K562 (cell line): ENCODE measurements around the gene PPP3CB. TPM values are rescaled to one million over a fixed set of nuclear protein-coding genes. Genes with fewer than 3 reads are reported as not detected.

Source experiments
- ATAC-seq: fragments of 200-7000 bp; cut with Tn5 transposase; 3 replicates; pipeline ENCODE4 v1.9.1; 2020; ENCODE audit warnings: moderate library complexity
- BruUV-seq: library from RNA; stranded (reverse); fragments of 400-500 nt; replicated peaks from 2 replicates; lab custom pipeline; 2021; lab: Mats Ljungman, UMichigan
- CTCF ChIA-PET: fragments of 300-600 bp; formaldehyde crosslinking; extraction: SDS; loops from one replicate; lab custom pipeline; 2021; ENCODE audit warnings: low intra/inter-chr PET ratio; lab: Yijun Ruan, JAX
- POLR2A ChIA-PET: fragments of 300-600, 350-650 bp; sonication (Branson Sonifier 250); formaldehyde crosslinking; extraction: SDS; loops from one replicate; lab custom pipeline; 2021; ENCODE audit warnings: antibody characterized with exemption, inconsistent platforms; lab: Yijun Ruan, JAX
- DNase-seq, 4 experiments: peaks; one replicate each; pipeline versions ENCODE4 v3.0.0 to v3.0.0-alpha.2; 2011 to 2018; ENCODE audit warnings: low spot score in 3 of 4, mixed read lengths in 3 of 4; ENCODE audit errors: extremely low read depth in 1 of 4
- FAIRE-seq: peaks from 2 replicates; lab custom pipeline; 2011; peaks lifted over from hg19 to GRCh38; lab: Jason Lieb, UNC
- H2AFZ ChIP-seq: 2 replicates; pipeline ENCODE4 v1.6.0; 2011; ENCODE audit warnings: low read depth, low read length, control low read depth, inconsistent platforms
- H3K27ac ChIP-seq: fragments of 200-600 bp; 3 replicates; pipeline ENCODE4 v1.8.0; 2011; ENCODE audit warnings: low read depth, mild to moderate bottlenecking, control low read depth, inconsistent platforms, low read length, moderate library complexity, mixed read lengths; ENCODE audit errors: extremely low read depth
- H3K27me3 ChIP-seq, 2 experiments: fragments of 300-600 bp in 1 of 2; 2 replicates in 1 of 2; 3 replicates in 1 of 2; pipeline versions ENCODE4 v1.6.0 to v1.8.0; 2011; ENCODE audit warnings: inconsistent platforms in 2 of 2, low read length in 2 of 2, mild to moderate bottlenecking in 1 of 2, mixed read lengths in 1 of 2, moderate library complexity in 1 of 2; ENCODE audit not compliant: control insufficient read depth in 2 of 2, insufficient read depth in 2 of 2
- H3K36me3 ChIP-seq: fragments of 300-600 bp; 3 replicates; pipeline ENCODE4 v1.8.0; 2011; ENCODE audit warnings: mild to moderate bottlenecking, low read length, inconsistent platforms; ENCODE audit not compliant: control insufficient read depth, insufficient read depth
- H3K4me1 ChIP-seq, 2 experiments: fragments of 200-600 bp in 1 of 2; replicated peaks in 1 of 2; 2 replicates in 1 of 2; 3 replicates in 1 of 2; pipeline versions ENCODE4 v1.5.1 to v1.8.0; 2011; ENCODE audit warnings: inconsistent platforms in 2 of 2, low read length in 2 of 2, mild to moderate bottlenecking in 1 of 2, mixed read lengths in 1 of 2, moderate library complexity in 1 of 2; ENCODE audit not compliant: control insufficient read depth in 2 of 2, insufficient read depth in 2 of 2
- H3K4me2 ChIP-seq: 2 replicates; pipeline ENCODE4 v1.6.1; 2011; ENCODE audit warnings: low read length, control low read depth, inconsistent platforms, mixed read lengths; ENCODE audit not compliant: insufficient read depth
- H3K4me3 ChIP-seq: fragments of 200-600 bp; sonication (generic), shearing (Covaris generic); 2 replicates; pipeline ENCODE4 v1.5.1; 2016; ENCODE audit warnings: control low read depth, inconsistent platforms
- H3K79me2 ChIP-seq: fragments of 200-600 bp; 3 replicates; pipeline ENCODE4 v1.8.0; 2011; ENCODE audit warnings: low read length, inconsistent platforms; ENCODE audit not compliant: control insufficient read depth, insufficient read depth
- H3K9ac ChIP-seq, 2 experiments: 2 replicates each; pipeline versions ENCODE4 v1.6.0 to v1.6.1; 2011; ENCODE audit warnings: low read depth in 2 of 2, low read length in 2 of 2, control low read depth in 1 of 2, inconsistent platforms in 1 of 2, mild to moderate bottlenecking in 1 of 2, mixed read lengths in 1 of 2; ENCODE audit not compliant: insufficient read depth in 1 of 2
- H3K9me1 ChIP-seq: one replicate; pipeline ENCODE4 v1.6.0; 2011; ENCODE audit warnings: inconsistent platforms, mild to moderate bottlenecking, low read length, moderate library complexity; ENCODE audit not compliant: control insufficient read depth, insufficient read depth
- H3K9me3 ChIP-seq: replicated peaks from 2 replicates; pipeline ENCODE4 v1.5.1; 2011; ENCODE audit warnings: low read depth, low read length, inconsistent platforms; ENCODE audit not compliant: control insufficient read depth, insufficient read depth
- H4K20me1 ChIP-seq: replicated peaks from 2 replicates; pipeline ENCODE4 v1.6.1; 2011; ENCODE audit warnings: low read length, inconsistent platforms, mixed read lengths; ENCODE audit not compliant: control insufficient read depth, insufficient read depth
- CEBPG ChIP-seq, 3 experiments: fragments of 200-800 bp in 1 of 3; sonication (Bioruptor generic) in 1 of 3; sonication (generic) in 1 of 3; formaldehyde crosslinking in 1 of 3; IDR thresholded peaks in 2 of 3; conservative IDR thresholded peaks in 1 of 3; 2 replicates each; pipeline versions ENCODE4 v1.6.1 to v1.8.0; 2016 to 2022; ENCODE audit warnings: missing compliant biosample characterization in 2 of 3, missing genetic modification characterization in 2 of 3, mild to moderate bottlenecking in 1 of 3, missing genetic modification reagents in 1 of 3
- MAZ ChIP-seq, 2 experiments: fragments of 450-650 bp in 1 of 2; sonication (generic) in 1 of 2; formaldehyde crosslinking; IDR thresholded peaks in 1 of 2; conservative IDR thresholded peaks in 1 of 2; 2 replicates each; pipeline versions ENCODE4 v1.4.0 to v1.5.0; 2020; ENCODE audit warnings: mild to moderate bottlenecking in 1 of 2, missing genetic modification reagents in 1 of 2
- PTBP1 ChIP-seq: fragments of 200-400 bp; formaldehyde crosslinking; IDR thresholded peaks from 2 replicates; pipeline ENCODE4 v1.6.1; 2017; ENCODE audit warnings: low read depth, low read length
- SMARCA4 ChIP-seq: fragments of 450-650 bp; IDR thresholded peaks from 2 replicates; pipeline ENCODE4 v1.6.1; 2016
- SPI1 ChIP-seq: IDR thresholded peaks from 2 replicates; pipeline ENCODE4 v1.6.1; 2011; ENCODE audit warnings: low read depth, low read length, control low read depth, borderline replicate concordance
- SRF ChIP-seq, 2 experiments: fragments of 250-450, 450-650 bp in 1 of 2; sonication (Bioruptor Pico) in 1 of 2; sonication (generic) in 1 of 2; formaldehyde crosslinking; IDR thresholded peaks; 2 replicates each; pipeline versions ENCODE4 v1.5.0 to v1.5.1; 2020 to 2022; ENCODE audit warnings: mild to moderate bottlenecking in 1 of 2, missing genetic modification reagents in 1 of 2
- WGBS: fragments of 100-300 bp; shearing (Covaris generic); methylation state at CpG from one replicate; pipeline ENCODE4 v1.1.6; 2016; ENCODE audit warnings: low coverage, mixed read lengths; ENCODE audit not compliant: insufficient coverage; ENCODE audit errors: missing lambda C conversion rate; 5-methylcytosine and 5-hydroxymethylcytosine counted together
- in situ Hi-C: fragments of 300-500 bp; cut with MboI; formaldehyde crosslinking; loops from 4 replicates; pipeline ENCODE4 v1.15.0; 2018; ENCODE audit warnings: inconsistent platforms, mixed read lengths
- intact Hi-C: fragments of 100-400 bp; cut with micrococcal nuclease; formaldehyde crosslinking; loops from 2 replicates; pipeline ENCODE4 v1.14.2; 2022
- polyA plus RNA-seq, 8 experiments: library from polyadenylated mRNA; depleted of rRNA in 4 of 8; stranded (reverse) in 5 of 8; unstranded in 3 of 8; fragments of >200 nt; fragmentation: Nextera tagmentation in 2 of 8; fragmentation: Illumina TruSeq in 1 of 8; extraction: Ambion mirVana in 2 of 8; extraction: Trizol in 1 of 8; gene quantifications; 2 replicates each; pipeline versions ENCODE4 v1.2.1 to v1.2.3, GENCODE V29; 2011 to 2014; ENCODE audit warnings: inconsistent platforms in 1 of 8, missing spikeins in 1 of 8
- total RNA-seq, 7 experiments: library from RNA; depleted of rRNA in 6 of 7; stranded (reverse); fragments of >200 nt in 6 of 7; fragmentation: Illumina TruSeq in 2 of 7; extraction: Trizol in 2 of 7; gene quantifications; 2 replicates each; pipeline versions ENCODE4 v1.2.1 to v1.2.3, GENCODE V29; 2011 to 2021; ENCODE audit warnings: low replicate concordance in 1 of 7

Gene PPP3CB
- total and polyA plus RNA-seq, 9 of the 15 experiments (the other 6 are each of a cell fraction or from before 2014, with no cell fraction given): 9.6 to 27.6 (median 17.8) TPM

DNA sequence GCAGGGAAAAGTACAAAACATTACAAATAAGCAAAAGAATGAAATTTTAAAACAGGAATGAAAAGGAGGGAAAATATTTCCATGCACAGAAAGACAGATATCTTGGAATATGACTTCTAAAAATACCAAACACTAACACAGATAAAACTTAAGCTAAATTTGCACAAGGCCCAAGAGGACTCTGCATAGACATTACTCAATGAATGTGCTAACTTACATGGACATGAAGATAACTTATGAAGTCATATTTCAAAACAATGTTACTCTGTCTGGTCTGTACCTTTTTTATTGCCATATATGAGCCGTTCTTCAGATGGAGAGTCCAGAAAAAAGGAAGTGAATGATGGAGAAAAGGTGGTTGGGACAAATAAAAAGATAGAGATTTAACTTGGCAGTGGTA lies 47.4 kb downstream of the PPP3CB start:
- Histone ChIP-seq H3K9me1 (no peaks in the 10 kb centered on the region), H2AFZ (no peak overlapping the region), H3K27me3 (no peaks in the 10 kb centered on the region), H3K4me2 (no peak overlapping the region), H3K79me2 (no peaks in the 10 kb centered on the region), H3K9ac (no peak overlapping the region), H3K9me3 (no peaks in the 10 kb centered on the region), H4K20me1 (no peaks in the 10 kb centered on the region), H3K4me1 (no peaks in the 10 kb centered on the region; a peak in 1 of 5 replicates), H3K36me3 (peaks cover 11% of the 10 kb centered on the region; the same call in 1 of the 3 replicates), H3K27ac (no peak overlapping the region), H3K4me3 (no peak overlapping the region)
- BruUV-seq: no TSS peak
- intact Hi-C loops: no loop called here
- DNase-seq: no peak
- peak; percentile 40 for FAIRE-seq
- no peak for ATAC-seq
- POLR2A ChIA-PET: no interaction called here
- in situ Hi-C loops: no loop called here
- CTCF ChIA-PET: no interaction called here
- WGBS: 21% methylated on average over 1 of the region's 1 CpG
- TF ChIP-seq SPI1 (peak; percentile 49; the same call in 1 of the 2 replicates), CEBPG (CRISPR knock-in tag; IDR thresholded peaks at IDR 0.05) (no peak), CEBPG (tag; conservative IDR thresholded peaks at IDR 0.05 in 1 of 2, IDR thresholded peaks at IDR 0.05 in 1 of 2) (0 out of 4 replicates have a peak, but pooled peaks of 1 of the 2 experiments have one; percentile 39), SMARCA4 (no peak), SRF (CRISPR knock-in tag; IDR thresholded peaks at IDR 0.05) (peak in 1 of 2 experiments; percentile 48; a peak in 1 of 4 replicates), MAZ (CRISPR knock-in tag; conservative IDR thresholded peaks at IDR 0.05 in 1 of 2, IDR thresholded peaks at IDR 0.05 in 1 of 2) (no peak), PTBP1 (no peak)
